Activated CD4-positive, alpha-beta T cell treated with anti-CD3 and anti-CD28 coated beads, Interleukin-2, amount 10 ng/mL, durations not matched to agents 7 days and 5 days (primary cell): ENCODE data around the gene LAPTM5. TPM values are rescaled to one million over a fixed set of nuclear protein-coding genes. Genes with fewer than 3 reads are reported as not detected.

Source experiments
- CTCF ChIA-PET: fragments of 350-600 bp; sonication (Branson Sonifier 250); formaldehyde crosslinking; loops from one replicate; lab custom pipeline; 2021; ENCODE audit warnings: antibody characterized with exemption; lab: Charles Lee
- POLR2A ChIA-PET: fragments of 350-600 bp; sonication (Branson Sonifier 250); formaldehyde crosslinking; loops from one replicate; lab custom pipeline; 2021; ENCODE audit warnings: antibody characterized with exemption; lab: Charles Lee
- DNase-seq: peaks from one replicate; pipeline ENCODE4 v3.0.0-alpha.2; 2020
- H3K27ac Mint-ChIP-seq: one replicate; pipeline ENCODE4 v1.8.0; 2021; ENCODE audit warnings: mild to moderate bottlenecking, moderate library complexity, mixed read lengths
- H3K27me3 Mint-ChIP-seq: one replicate; pipeline ENCODE4 v1.8.0; 2021; ENCODE audit warnings: mixed read lengths
- H3K36me3 Mint-ChIP-seq: one replicate; pipeline ENCODE4 v1.8.0; 2021; ENCODE audit warnings: low read depth, mixed read lengths
- H3K4me1 Mint-ChIP-seq: one replicate; pipeline ENCODE4 v1.8.0; 2021; ENCODE audit warnings: mixed read lengths
- H3K4me3 Mint-ChIP-seq: one replicate; pipeline ENCODE4 v1.8.0; 2021; ENCODE audit warnings: mild to moderate bottlenecking, moderate library complexity, mixed read lengths
- H3K9me3 Mint-ChIP-seq: one replicate; pipeline ENCODE4 v1.8.0; 2021; ENCODE audit warnings: mixed read lengths
- total RNA-seq, 2 experiments: library from RNA; stranded (reverse); gene quantifications; one replicate each; pipeline ENCODE4 v1.2.3, GENCODE V29; 2021

The LAPTM5 gene
- total RNA-seq, 2 experiments from 2014 or later = 481 to 584 TPM

GRCh38 chr1:30726773-30727684 lies 30.5 kb downstream of the LAPTM5 start:
- ChIA-PET CTCF (interaction anchor here (1.2 to 6.5 kb wide), 10 partner anchors 8 to 185 kb away, joined by 3 to 40 read pairs (median 4); partner anchors contain the start of gene LAPTM5), POLR2A (no interaction called here)

GRCh38 chr1:30726236-30726635 lies 31.3 kb downstream of the LAPTM5 start:
- Mint-ChIP-seq H3K36me3 (no peaks in the 10 kb centered on the region), H3K27ac (no peak overlapping the region), H3K9me3 (no peaks in the 10 kb centered on the region), H3K27me3 (no peaks in the 10 kb centered on the region), H3K4me1 (no peaks in the 10 kb centered on the region), H3K4me3 (no peak overlapping the region)
- CTCF ChIA-PET = interaction anchor here (0.7 to 3.2 kb wide), 6 partner anchors 12 to 185 kb away, joined by 3 to 9 read pairs (median 4); no protein-coding TSS in a partner anchor
- POLR2A ChIA-PET = no interaction called here
- DNase-seq = no peak

More at GRCh38 chr1:30726773-30727684, 30.5 kb downstream of the LAPTM5 start:
- H3K27ac Mint-ChIP-seq = no peak overlapping the region
- H3K36me3 Mint-ChIP-seq = no peaks in the 10 kb centered on the region
- no peak overlapping the region for H3K4me3 Mint-ChIP-seq
- H3K9me3 Mint-ChIP-seq = no peaks in the 10 kb centered on the region
- no peak for DNase-seq
- peaks cover 3% of the 10 kb centered on the region for H3K4me1 Mint-ChIP-seq
- no peaks in the 10 kb centered on the region for H3K27me3 Mint-ChIP-seq

GRCh38 chr1:30725450-30726095 lies 32.0 kb downstream of the LAPTM5 start:
- no peak overlapping the region for H3K4me3 Mint-ChIP-seq
- CTCF ChIA-PET = interaction anchor here (0.5 to 3.2 kb wide), 10 partner anchors 9 to 582 kb away, joined by 3 to 9 read pairs (median 4); no protein-coding TSS in a partner anchor
- peak overlapping the region; percentile 62 for H3K27ac Mint-ChIP-seq
- H3K27me3 Mint-ChIP-seq = no peaks in the 10 kb centered on the region
- no peaks in the 10 kb centered on the region for H3K9me3 Mint-ChIP-seq
- no peaks in the 10 kb centered on the region for H3K4me1 Mint-ChIP-seq
- H3K36me3 Mint-ChIP-seq = no peaks in the 10 kb centered on the region
- POLR2A ChIA-PET = no interaction called here
- no peak for DNase-seq

GRCh38 chr1:30724655-30725421 lies 32.7 kb downstream of the LAPTM5 start:
- DNase-seq = no peak
- H3K4me3 Mint-ChIP-seq = no peak overlapping the region
- H3K27me3 Mint-ChIP-seq = no peaks in the 10 kb centered on the region
- H3K9me3 Mint-ChIP-seq = no peaks in the 10 kb centered on the region
- H3K36me3 Mint-ChIP-seq = no peaks in the 10 kb centered on the region
- ChIA-PET POLR2A (no interaction called here), CTCF (interaction anchor here (0.8 to 3.2 kb wide), 9 partner anchors 10 to 69 kb away, joined by 3 to 9 read pairs (median 4); no protein-coding TSS in a partner anchor)
- H3K27ac Mint-ChIP-seq = peak overlapping the region; percentile 62
- peaks cover 3% of the 10 kb centered on the region for H3K4me1 Mint-ChIP-seq

GRCh38 chr1:30724175-30724574 lies 33.4 kb downstream of the LAPTM5 start:
- CTCF ChIA-PET = interaction anchor here (1.0 to 3.2 kb wide), 6 partner anchors 10 to 69 kb away, joined by 3 to 9 read pairs (median 4); no protein-coding TSS in a partner anchor
- no peak for DNase-seq
- no peaks in the 10 kb centered on the region for H3K27me3 Mint-ChIP-seq
- H3K36me3 Mint-ChIP-seq = no peaks in the 10 kb centered on the region
- POLR2A ChIA-PET = no interaction called here
- H3K9me3 Mint-ChIP-seq = no peaks in the 10 kb centered on the region
- H3K4me1 Mint-ChIP-seq = peaks cover 9% of the 10 kb centered on the region
- peak overlapping the region; percentile 31 for H3K27ac Mint-ChIP-seq
- no peak overlapping the region for H3K4me3 Mint-ChIP-seq

GRCh38 chr1:30723331-30723755 lies 34.2 kb downstream of the LAPTM5 start, which contains the start of gene MATN1:
Gene MATN1 (minus strand): TSS chr1:30723585. CDS start chr1:30723551, 34 bp downstream.
- POLR2A ChIA-PET = no interaction called here
- no peaks in the 10 kb centered on the region for H3K36me3 Mint-ChIP-seq
- no peak within 1 kb of the TSS for H3K4me3 Mint-ChIP-seq
- no peak for DNase-seq
- CTCF ChIA-PET = interaction anchor here (0.6 to 2.4 kb wide), 3 partner anchors 56 to 1605 kb away, joined by 3 to 8 read pairs (median 3); no protein-coding TSS in a partner anchor
- H3K4me1 Mint-ChIP-seq = peaks cover 9% of the 10 kb centered on the region
- peak within 1 kb of the TSS; percentile 31 for H3K27ac Mint-ChIP-seq
- H3K27me3 Mint-ChIP-seq = no peaks in the 10 kb centered on the region
- no peaks in the 10 kb centered on the region for H3K9me3 Mint-ChIP-seq

- H3K4me3 Mint-ChIP-seq = no peak overlapping the region
- DNase-seq = no peak
- ChIA-PET POLR2A (no interaction called here), CTCF (interaction anchor here (3.9 to 4.7 kb wide), 3 partner anchors 39 to 63 kb away, joined by 24 to 75 read pairs (median 73); no protein-coding TSS in a partner anchor)
- H3K9me3 Mint-ChIP-seq = no peaks in the 10 kb centered on the region
- no peaks in the 10 kb centered on the region for H3K36me3 Mint-ChIP-seq
- no peaks in the 10 kb centered on the region for H3K27me3 Mint-ChIP-seq
- peaks cover 17% of the 10 kb centered on the region for H3K4me1 Mint-ChIP-seq
- H3K27ac Mint-ChIP-seq = no peak overlapping the region
Observed at GRCh38 chr1:30721812-30722537, 35.6 kb downstream of the LAPTM5 start.

GRCh38 chr1:30721341-30721793 lies 36.2 kb downstream of the LAPTM5 start:
- ChIA-PET POLR2A (no interaction called here), CTCF (interaction anchor here (1.0 to 4.7 kb wide), 8 partner anchors 14 to 77 kb away, joined by 3 to 75 read pairs (median 18); no protein-coding TSS in a partner anchor)
- DNase-seq = no peak
- H3K27ac Mint-ChIP-seq = no peak overlapping the region
- H3K36me3 Mint-ChIP-seq = no peaks in the 10 kb centered on the region
- peaks cover 22% of the 10 kb centered on the region for H3K4me1 Mint-ChIP-seq
- H3K9me3 Mint-ChIP-seq = no peaks in the 10 kb centered on the region
- no peak overlapping the region for H3K4me3 Mint-ChIP-seq
- H3K27me3 Mint-ChIP-seq = no peaks in the 10 kb centered on the region

- DNase-seq = no peak
- peak overlapping the region; percentile 33 for H3K27ac Mint-ChIP-seq
- H3K27me3 Mint-ChIP-seq = no peaks in the 10 kb centered on the region
- no peak overlapping the region for H3K4me3 Mint-ChIP-seq
- H3K9me3 Mint-ChIP-seq = peaks cover 7% of the 10 kb centered on the region
- H3K4me1 Mint-ChIP-seq = peaks cover 22% of the 10 kb centered on the region
- POLR2A ChIA-PET = no interaction called here
- H3K36me3 Mint-ChIP-seq = no peaks in the 10 kb centered on the region
- CTCF ChIA-PET = interaction anchor here (0.9 to 4.7 kb wide), 22 partner anchors 9 to 231 kb away, joined by 3 to 75 read pairs (median 8); partner anchors contain the start of gene LAPTM5
Observed at GRCh38 chr1:30720271-30721223, 37.0 kb downstream of the LAPTM5 start.

GRCh38 chr1:30719406-30720270 lies 37.9 kb downstream of the LAPTM5 start:
- Mint-ChIP-seq H3K9me3 (peaks cover 9% of the 10 kb centered on the region), H3K36me3 (no peaks in the 10 kb centered on the region), H3K27ac (peak overlapping the region; percentile 98), H3K4me3 (peak overlapping the region; percentile 81), H3K27me3 (no peaks in the 10 kb centered on the region), H3K4me1 (peaks cover 22% of the 10 kb centered on the region)
- CTCF ChIA-PET = interaction anchor here (0.8 to 4.7 kb wide), 33 partner anchors 10 to 232 kb away, joined by 3 to 75 read pairs (median 6); partner anchors contain the start of gene LAPTM5
- DNase-seq = no peak
- POLR2A ChIA-PET = interaction anchor here (1.6 kb wide), 1 partner anchor 60 kb away, joined by 10 read pairs; no protein-coding TSS in a partner anchor
